IMR-90 (cell line): ENCODE results near the gene TACC3.

Source experiments
- BHLHE40 ChIP-seq: fragments of 150-350 bp; IDR thresholded peaks from 2 replicates; pipeline ENCODE4 v1.6.1; 2016; ENCODE audit warnings: mild to moderate bottlenecking, low read depth, low read length
- CEBPB ChIP-seq: IDR thresholded peaks from 2 replicates; pipeline ENCODE4 v1.6.1; 2012; ENCODE audit warnings: low read depth, low read length, improper control_type of control experiment
- CHD1 ChIP-seq: IDR thresholded peaks from 2 replicates; pipeline ENCODE4 v1.6.1; 2012; ENCODE audit warnings: low read depth, low read length, improper control_type of control experiment
- NFE2L2 ChIP-seq: fragments of 150-350 bp; IDR thresholded peaks from 2 replicates; pipeline ENCODE4 v1.6.1; 2016; ENCODE audit warnings: low read depth, mild to moderate bottlenecking, low read length
- POLR2A ChIP-seq: IDR thresholded peaks from 2 replicates; pipeline ENCODE4 v1.6.1; 2012; ENCODE audit warnings: mild to moderate bottlenecking, low read depth, low read length
- RAD21 ChIP-seq: IDR thresholded peaks from 2 replicates; pipeline ENCODE4 v1.6.1; 2012; ENCODE audit warnings: low read length, improper control_type of control experiment
- RFX5 ChIP-seq: IDR thresholded peaks from 2 replicates; pipeline ENCODE4 v1.8.0; 2012; ENCODE audit warnings: low read depth, mild to moderate bottlenecking, low read length, moderate library complexity
- TF ChIP-seq, protein P1 (sequence below): conservative IDR thresholded peaks from 2 replicates; pipeline ENCODE4 v1.5.1; 2012; ENCODE audit warnings: mild to moderate bottlenecking, low read depth, low read length, improper control_type of control experiment
- TF ChIP-seq, protein P2 (sequence below): fragments of 150-350 bp; IDR thresholded peaks from 2 replicates; pipeline ENCODE4 v1.6.1; 2017; ENCODE audit warnings: mild to moderate bottlenecking, antibody characterized with exemption, low read length, low read depth

GRCh38 chr4:1714303-1715001 lies 6.9 kb upstream of the TACC3 start:
- TF ChIP-seq CHD1 (no peak), NFE2L2 (no peak), BHLHE40 (no peak), POLR2A (no peak), RFX5 (no peak), RAD21 (no peak), CEBPB (no peak)
- TF ChIP-seq, protein P1, sequence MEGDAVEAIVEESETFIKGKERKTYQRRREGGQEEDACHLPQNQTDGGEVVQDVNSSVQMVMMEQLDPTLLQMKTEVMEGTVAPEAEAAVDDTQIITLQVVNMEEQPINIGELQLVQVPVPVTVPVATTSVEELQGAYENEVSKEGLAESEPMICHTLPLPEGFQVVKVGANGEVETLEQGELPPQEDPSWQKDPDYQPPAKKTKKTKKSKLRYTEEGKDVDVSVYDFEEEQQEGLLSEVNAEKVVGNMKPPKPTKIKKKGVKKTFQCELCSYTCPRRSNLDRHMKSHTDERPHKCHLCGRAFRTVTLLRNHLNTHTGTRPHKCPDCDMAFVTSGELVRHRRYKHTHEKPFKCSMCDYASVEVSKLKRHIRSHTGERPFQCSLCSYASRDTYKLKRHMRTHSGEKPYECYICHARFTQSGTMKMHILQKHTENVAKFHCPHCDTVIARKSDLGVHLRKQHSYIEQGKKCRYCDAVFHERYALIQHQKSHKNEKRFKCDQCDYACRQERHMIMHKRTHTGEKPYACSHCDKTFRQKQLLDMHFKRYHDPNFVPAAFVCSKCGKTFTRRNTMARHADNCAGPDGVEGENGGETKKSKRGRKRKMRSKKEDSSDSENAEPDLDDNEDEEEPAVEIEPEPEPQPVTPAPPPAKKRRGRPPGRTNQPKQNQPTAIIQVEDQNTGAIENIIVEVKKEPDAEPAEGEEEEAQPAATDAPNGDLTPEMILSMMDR: no peak
- TF ChIP-seq, protein P2, sequence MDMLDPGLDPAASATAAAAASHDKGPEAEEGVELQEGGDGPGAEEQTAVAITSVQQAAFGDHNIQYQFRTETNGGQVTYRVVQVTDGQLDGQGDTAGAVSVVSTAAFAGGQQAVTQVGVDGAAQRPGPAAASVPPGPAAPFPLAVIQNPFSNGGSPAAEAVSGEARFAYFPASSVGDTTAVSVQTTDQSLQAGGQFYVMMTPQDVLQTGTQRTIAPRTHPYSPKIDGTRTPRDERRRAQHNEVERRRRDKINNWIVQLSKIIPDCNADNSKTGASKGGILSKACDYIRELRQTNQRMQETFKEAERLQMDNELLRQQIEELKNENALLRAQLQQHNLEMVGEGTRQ: no peak
